SK-N-SH treated with all-trans-retinoic acid at 6 μM for 48 hours (cell line): ENCODE measurements around the gene SYNE2.

Source experiments
- ATAC-seq: fragments of 200-7000 bp; cut with Tn5 transposase; 3 replicates; pipeline ENCODE4 v1.9.1; 2020; ENCODE audit warnings: mild to moderate bottlenecking, moderate library complexity
- ARNTL ChIP-seq: fragments of 450-650 bp; formaldehyde crosslinking; IDR thresholded peaks from 2 replicates; pipeline ENCODE4 v1.5.0; 2020; ENCODE audit warnings: low read depth, mild to moderate bottlenecking, moderate library complexity, borderline replicate concordance
- BACH2 ChIP-seq: fragments of 250-450 bp; sonication (Bioruptor Pico); IDR thresholded peaks from 2 replicates; pipeline ENCODE4 v1.9.0; 2021; ENCODE audit warnings: mild to moderate bottlenecking, borderline replicate concordance
- CREB5 ChIP-seq: fragments of 250-450 bp; sonication (Bioruptor Pico); IDR thresholded peaks from 2 replicates; pipeline ENCODE4 v1.5.1; 2020; ENCODE audit warnings: low read depth, mild to moderate bottlenecking, moderate library complexity
- CSDC2 ChIP-seq: fragments of 250-450 bp; sonication (Bioruptor Pico); IDR thresholded peaks from 2 replicates; pipeline ENCODE4 v1.5.0; 2020; ENCODE audit warnings: mild to moderate bottlenecking, moderate library complexity
- CSRNP3 ChIP-seq: fragments of 250-450 bp; sonication (Bioruptor Pico); IDR thresholded peaks from 2 replicates; pipeline ENCODE4 v1.5.1; 2021; ENCODE audit warnings: mild to moderate bottlenecking, moderate library complexity
- GLIS3 ChIP-seq: fragments of 250-450 bp; sonication (Bioruptor Pico); IDR thresholded peaks from 2 replicates; pipeline ENCODE4 v1.5.0; 2020; ENCODE audit warnings: mild to moderate bottlenecking, moderate library complexity
- ISL1 ChIP-seq: fragments of 250-450 bp; sonication (Bioruptor Pico); IDR thresholded peaks from 2 replicates; pipeline ENCODE4 v2.1.2; 2022; ENCODE audit warnings: mild to moderate bottlenecking, moderate library complexity
- OSR1 ChIP-seq: fragments of 250-450 bp; sonication (Bioruptor Pico); IDR thresholded peaks from 2 replicates; pipeline ENCODE4 v1.8.0; 2022; ENCODE audit warnings: moderate library complexity, mild to moderate bottlenecking, inconsistent platforms
- PATZ1 ChIP-seq: fragments of 250-450 bp; sonication (Bioruptor Pico); IDR thresholded peaks from 2 replicates; pipeline ENCODE4 v1.8.0; 2020; ENCODE audit warnings: mild to moderate bottlenecking, moderate library complexity, borderline replicate concordance
- POU6F1 ChIP-seq: fragments of 250-450 bp; sonication (Bioruptor Pico); IDR thresholded peaks from 2 replicates; pipeline ENCODE4 v1.8.0; 2021; ENCODE audit warnings: low read depth, mild to moderate bottlenecking, moderate library complexity, borderline replicate concordance
- PPARA ChIP-seq: fragments of 250-450 bp; sonication (Bioruptor Pico); IDR thresholded peaks from 2 replicates; pipeline ENCODE4 v1.5.0; 2020; ENCODE audit warnings: mild to moderate bottlenecking, borderline replicate concordance
- RARB ChIP-seq: fragments of 250-450 bp; sonication (Bioruptor Pico); IDR thresholded peaks from 2 replicates; pipeline ENCODE4 v1.8.0; 2021; ENCODE audit warnings: mild to moderate bottlenecking, moderate library complexity
- SNAI2 ChIP-seq: fragments of 250-450 bp; sonication (Bioruptor Pico); IDR thresholded peaks from 2 replicates; pipeline ENCODE4 v1.5.0; 2020; ENCODE audit warnings: mild to moderate bottlenecking, moderate library complexity
- TCF4 ChIP-seq: fragments of 250-450 bp; sonication (Bioruptor Pico); IDR thresholded peaks from 2 replicates; pipeline ENCODE4 v1.8.0; 2021; ENCODE audit warnings: mild to moderate bottlenecking, moderate library complexity, borderline replicate concordance
- TOX ChIP-seq: fragments of 250-450 bp; sonication (Bioruptor Pico); IDR thresholded peaks from 2 replicates; pipeline ENCODE4 v1.8.0; 2021; ENCODE audit warnings: mild to moderate bottlenecking, moderate library complexity, borderline replicate concordance
- TSHZ2 ChIP-seq: fragments of 250-450 bp; sonication (Bioruptor Pico); IDR thresholded peaks from 2 replicates; pipeline ENCODE4 v1.5.0; 2020; ENCODE audit warnings: mild to moderate bottlenecking, moderate library complexity
- ZC3H10 ChIP-seq: fragments of 250-450 bp; sonication (Bioruptor Pico); IDR thresholded peaks from 2 replicates; pipeline ENCODE4 v1.5.1; 2021; ENCODE audit warnings: mild to moderate bottlenecking, moderate library complexity
- ZFP3 ChIP-seq: fragments of 250-450 bp; sonication (Bioruptor Pico); IDR thresholded peaks from 2 replicates; pipeline ENCODE4 v1.5.0; 2020; ENCODE audit warnings: mild to moderate bottlenecking, moderate library complexity
- ZFP30 ChIP-seq: fragments of 450-650 bp; formaldehyde crosslinking; IDR thresholded peaks from 2 replicates; pipeline ENCODE4 v1.5.0; 2022; ENCODE audit warnings: mild to moderate bottlenecking, moderate library complexity
- ZNF565 ChIP-seq: fragments of 450-650 bp; formaldehyde crosslinking; conservative IDR thresholded peaks from 2 replicates; pipeline ENCODE4 v1.5.0; 2020; ENCODE audit warnings: low read depth, mild to moderate bottlenecking, moderate library complexity
- ZNF70 ChIP-seq: fragments of 450-650 bp; formaldehyde crosslinking; IDR thresholded peaks from 2 replicates; pipeline ENCODE4 v1.5.0; 2020; ENCODE audit warnings: mild to moderate bottlenecking, moderate library complexity
- ZNF8 ChIP-seq: fragments of 450-650 bp; formaldehyde crosslinking; IDR thresholded peaks from 2 replicates; pipeline ENCODE4 v1.5.0; 2020; ENCODE audit warnings: mild to moderate bottlenecking, moderate library complexity

SYNE2 gene

GRCh38 chr14:64098120-64098519 lies 245.3 kb downstream of the SYNE2 start:
- TF ChIP-seq ZFP30 (CRISPR knock-in tag) (no peak), RARB (no peak), PPARA (CRISPR knock-in tag) (no peak), TOX (no peak), CSDC2 (no peak), ZNF565 (CRISPR knock-in tag) (no peak)
- TF ChIP-seq, all 23 proteins: peak for 0
- ATAC-seq, result no peak

- ATAC-seq, result no peak
- TF ChIP-seq BACH2 (CRISPR knock-in tag) (no peak), ZNF565 (CRISPR knock-in tag) (no peak), ZFP3 (CRISPR knock-in tag) (no peak), ARNTL (no peak), ZFP30 (CRISPR knock-in tag) (no peak), SNAI2 (CRISPR knock-in tag) (no peak), POU6F1 (no peak)
Observed at GRCh38 chr14:64107438-64107837, 254.6 kb downstream of the SYNE2 start.

GRCh38 chr14:64109819-64110554 lies 257.2 kb downstream of the SYNE2 start:
- no peak for ATAC-seq
- TF ChIP-seq BACH2 (CRISPR knock-in tag) (no peak), PPARA (CRISPR knock-in tag) (no peak), ZFP30 (CRISPR knock-in tag) (no peak), TOX (no peak), ISL1 (CRISPR knock-in tag) (no peak), RARB (no peak), CREB5 (CRISPR knock-in tag) (no peak), ZNF8 (CRISPR knock-in tag) (no peak), ZC3H10 (CRISPR knock-in tag) (no peak), ZFP3 (CRISPR knock-in tag) (no peak), PATZ1 (CRISPR knock-in tag) (no peak), GLIS3 (CRISPR knock-in tag) (no peak), TSHZ2 (CRISPR knock-in tag) (no peak), OSR1 (no peak), SNAI2 (CRISPR knock-in tag) (no peak), ZNF70 (no peak), CSRNP3 (no peak), TCF4 (CRISPR knock-in tag) (no peak), CSDC2 (no peak), ZNF565 (CRISPR knock-in tag) (no peak)
- TF ChIP-seq, all 23 proteins: peak for 0
